Mammary epithelial cell (primary cell): ENCODE measurements around the gene BRAF.

Experiments used
- EZH2 ChIP-seq: IDR thresholded peaks from 2 replicates; pipeline ENCODE4 v1.6.1; 2012; ENCODE audit warnings: low read length, inconsistent platforms, borderline replicate concordance
- TF ChIP-seq, protein P1 (sequence below), 2 donors: IDR thresholded peaks in 1 of 2; conservative IDR thresholded peaks in 1 of 2; 2 replicates each; pipeline ENCODE4 v1.5.1; 2011 to 2012; ENCODE audit warnings: inconsistent platforms in 2 of 2, low read length in 2 of 2, mild to moderate bottlenecking in 2 of 2, control low read depth in 1 of 2, low read depth in 1 of 2; ENCODE audit not compliant: insufficient read depth in 1 of 2; ENCODE audit errors: extremely low read depth in 1 of 2

DNA sequence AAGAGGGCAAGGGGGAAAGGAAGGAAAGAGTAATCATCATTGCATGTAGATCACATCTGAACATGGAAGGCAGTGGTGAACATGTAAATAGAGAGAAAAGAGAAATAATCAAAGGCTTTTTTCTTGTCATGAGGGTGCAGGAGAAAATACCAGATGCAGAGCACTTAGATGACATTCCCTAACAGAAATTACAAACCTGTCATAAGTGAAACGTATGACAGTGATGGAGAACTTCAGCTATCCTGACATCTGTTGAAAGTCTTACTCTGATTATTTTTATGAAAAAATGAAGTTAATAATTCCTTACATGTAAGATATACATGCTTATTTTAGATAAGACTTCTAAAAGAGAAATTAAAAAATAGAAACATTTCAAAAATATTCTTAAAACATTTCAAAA, 54.7 kb downstream of the BRAF start:
- TF ChIP-seq, protein P1, sequence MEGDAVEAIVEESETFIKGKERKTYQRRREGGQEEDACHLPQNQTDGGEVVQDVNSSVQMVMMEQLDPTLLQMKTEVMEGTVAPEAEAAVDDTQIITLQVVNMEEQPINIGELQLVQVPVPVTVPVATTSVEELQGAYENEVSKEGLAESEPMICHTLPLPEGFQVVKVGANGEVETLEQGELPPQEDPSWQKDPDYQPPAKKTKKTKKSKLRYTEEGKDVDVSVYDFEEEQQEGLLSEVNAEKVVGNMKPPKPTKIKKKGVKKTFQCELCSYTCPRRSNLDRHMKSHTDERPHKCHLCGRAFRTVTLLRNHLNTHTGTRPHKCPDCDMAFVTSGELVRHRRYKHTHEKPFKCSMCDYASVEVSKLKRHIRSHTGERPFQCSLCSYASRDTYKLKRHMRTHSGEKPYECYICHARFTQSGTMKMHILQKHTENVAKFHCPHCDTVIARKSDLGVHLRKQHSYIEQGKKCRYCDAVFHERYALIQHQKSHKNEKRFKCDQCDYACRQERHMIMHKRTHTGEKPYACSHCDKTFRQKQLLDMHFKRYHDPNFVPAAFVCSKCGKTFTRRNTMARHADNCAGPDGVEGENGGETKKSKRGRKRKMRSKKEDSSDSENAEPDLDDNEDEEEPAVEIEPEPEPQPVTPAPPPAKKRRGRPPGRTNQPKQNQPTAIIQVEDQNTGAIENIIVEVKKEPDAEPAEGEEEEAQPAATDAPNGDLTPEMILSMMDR (conservative IDR thresholded peaks at IDR 0.05 in 1 of 2, IDR thresholded peaks at IDR 0.05 in 1 of 2; ENCODE audit: extremely low read depth in 1 of 2, insufficient read depth in 1 of 2, low read depth in 1 of 2, low read length in 2 of 2), result no peak
- no peak for TF ChIP-seq EZH2
